ENCODE data around the gene ESF1. TPM values are rescaled to one million over a fixed set of nuclear protein-coding genes. Genes with fewer than 3 reads are reported as not detected.

ESF1 gene
- total RNA-seq, 1 experiment from 2014 or later, result 36.9 TPM

DNA sequence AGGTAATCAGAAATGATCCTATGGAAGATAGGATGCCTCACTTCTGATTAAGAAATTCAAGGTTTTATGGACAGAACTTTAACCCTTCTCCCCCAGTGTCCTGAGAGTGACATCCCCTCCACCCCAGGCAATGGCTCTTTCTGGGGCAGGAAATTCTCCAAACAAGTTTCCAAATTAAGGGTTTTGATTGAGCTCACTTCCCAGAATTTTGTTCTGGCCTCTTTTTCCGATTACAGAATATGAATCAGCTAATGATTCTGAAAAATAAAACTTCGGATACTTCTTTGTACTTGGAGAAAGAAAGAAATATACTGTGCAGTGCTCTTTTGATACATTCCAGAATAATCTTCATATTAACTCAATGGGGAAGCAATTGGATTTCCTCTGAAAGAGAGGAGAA lies 113.2 kb downstream of the ESF1 start:
- H2AK5ac ChIP-seq (ENCODE audit: insufficient read length, low read length), result no peak overlapping the region
- no peaks in the 10 kb centered on the region for H3K79me1 ChIP-seq (ENCODE audit: insufficient read depth, low read depth, low read length, poor library complexity, severe bottlenecking)
- no peak overlapping the region for H2BK12ac ChIP-seq (ENCODE audit: insufficient read length, low read depth, low read length)
- H2BK5ac ChIP-seq (ENCODE audit: insufficient read length, low read length), result no peak overlapping the region
- no peaks in the 10 kb centered on the region for H3K23me2 ChIP-seq (ENCODE audit: insufficient read length, low read depth, low read length, poor library complexity, severe bottlenecking)
- H3K18ac ChIP-seq (ENCODE audit: insufficient read length, low read depth, low read length), result no peak overlapping the region
- H3K9me3 ChIP-seq (ENCODE audit: control insufficient read depth, low read depth, low read length), result no peaks in the 10 kb centered on the region
- H3K4me2 ChIP-seq (ENCODE audit: insufficient read depth, insufficient read length, low read length), result no peak overlapping the region
- no peak overlapping the region for H3K9ac ChIP-seq (ENCODE audit: extremely low read depth, insufficient read length, low read length)
- Mint-ChIP-seq H3K27ac (no peak overlapping the region), H3K4me1 (peaks cover 7 to 10% of the 10 kb centered on the region in 2 experiments), H3K9me3 (peaks cover 0 to 3% of the 10 kb centered on the region in 2 experiments; a peak in 1 of 5 replicates), H3K36me3 (ENCODE audit: insufficient read depth in 1 of 3, low read depth in 3 of 3) (no peaks in the 10 kb centered on the region), H3K27me3 (ENCODE audit: low read depth) (no peaks in the 10 kb centered on the region), H3K4me3 (no peak overlapping the region)
- TF ChIP-seq, protein P1, sequence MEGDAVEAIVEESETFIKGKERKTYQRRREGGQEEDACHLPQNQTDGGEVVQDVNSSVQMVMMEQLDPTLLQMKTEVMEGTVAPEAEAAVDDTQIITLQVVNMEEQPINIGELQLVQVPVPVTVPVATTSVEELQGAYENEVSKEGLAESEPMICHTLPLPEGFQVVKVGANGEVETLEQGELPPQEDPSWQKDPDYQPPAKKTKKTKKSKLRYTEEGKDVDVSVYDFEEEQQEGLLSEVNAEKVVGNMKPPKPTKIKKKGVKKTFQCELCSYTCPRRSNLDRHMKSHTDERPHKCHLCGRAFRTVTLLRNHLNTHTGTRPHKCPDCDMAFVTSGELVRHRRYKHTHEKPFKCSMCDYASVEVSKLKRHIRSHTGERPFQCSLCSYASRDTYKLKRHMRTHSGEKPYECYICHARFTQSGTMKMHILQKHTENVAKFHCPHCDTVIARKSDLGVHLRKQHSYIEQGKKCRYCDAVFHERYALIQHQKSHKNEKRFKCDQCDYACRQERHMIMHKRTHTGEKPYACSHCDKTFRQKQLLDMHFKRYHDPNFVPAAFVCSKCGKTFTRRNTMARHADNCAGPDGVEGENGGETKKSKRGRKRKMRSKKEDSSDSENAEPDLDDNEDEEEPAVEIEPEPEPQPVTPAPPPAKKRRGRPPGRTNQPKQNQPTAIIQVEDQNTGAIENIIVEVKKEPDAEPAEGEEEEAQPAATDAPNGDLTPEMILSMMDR (conservative IDR thresholded peaks at IDR 0.05), result no peak
- H3K27me3 ChIP-seq (ENCODE audit: insufficient read depth, low read length), result no peaks in the 10 kb centered on the region
- H4K20me1 ChIP-seq (ENCODE audit: control insufficient read depth, insufficient read depth, insufficient read length), result no peaks in the 10 kb centered on the region
- no peak overlapping the region for H3K14ac ChIP-seq (ENCODE audit: insufficient read depth, low read length)
- H2BK120ac ChIP-seq (ENCODE audit: low read depth, low read length, poor library complexity, severe bottlenecking), result no peak overlapping the region
- no peak overlapping the region for H3T11ph ChIP-seq (ENCODE audit: low read length)
- DNase-seq, result no peak
- no peak overlapping the region for H3K27ac ChIP-seq (ENCODE audit: insufficient read length, low read depth, low read length)
- 0 out of 2 replicates have a peak, but pooled peaks cover 2% of the 10 kb centered on the region for H3K79me2 ChIP-seq (ENCODE audit: insufficient read depth, low read length)
- H4K5ac ChIP-seq (ENCODE audit: insufficient read length, low read depth, low read length), result no peak overlapping the region
- H4K91ac ChIP-seq (ENCODE audit: insufficient read length, low read depth, low read length), result no peak overlapping the region
- no peak overlapping the region for H2BK20ac ChIP-seq (ENCODE audit: low read depth, low read length, poor library complexity, severe bottlenecking)
- no peak overlapping the region for H4K8ac ChIP-seq (replicated peaks; ENCODE audit: insufficient read length, low read depth, low read length)
- no peak overlapping the region for H3K4ac ChIP-seq (ENCODE audit: low read depth, low read length)
- H3K56ac ChIP-seq (ENCODE audit: insufficient read length, low read depth, low read length), result no peak overlapping the region
- no peaks in the 10 kb centered on the region for H3K4me1 ChIP-seq (ENCODE audit: insufficient read depth, low read length)
- H2AFZ ChIP-seq (ENCODE audit: low read length), result no peak overlapping the region
- no peak overlapping the region for H2BK15ac ChIP-seq (ENCODE audit: low read depth, low read length)
- H3K23ac ChIP-seq (ENCODE audit: insufficient read length, low read depth, low read length), result no peak overlapping the region
- no CpG with 5 or more reads among the region's 2 CpGs for WGBS (ENCODE audit: extremely low coverage, insufficient read length, low lambda C conversion rate)

All from H9 (cell line).